KBM-7 (cell line): ENCODE results near the gene PRUNE2.
"Not testable (repeated sequence)": the region's sequence is repeated elsewhere in the genome, so short reads cannot be mapped to it uniquely, and the experiment has no call there.

ENCODE experiments used
- DNase-seq: peaks from one replicate; pipeline ENCODE4 v3.0.0-alpha.2; 2015
- in situ Hi-C: fragments of 300-500 bp; cut with MboI; formaldehyde crosslinking; loops from 2 replicates; pipeline ENCODE4 v1.14.3; 2020; ENCODE audit warnings: low sequenced_read_pairs, low pct_unique_long_range_greater_than_20kb, mixed read lengths

Gene PRUNE2

DNA sequence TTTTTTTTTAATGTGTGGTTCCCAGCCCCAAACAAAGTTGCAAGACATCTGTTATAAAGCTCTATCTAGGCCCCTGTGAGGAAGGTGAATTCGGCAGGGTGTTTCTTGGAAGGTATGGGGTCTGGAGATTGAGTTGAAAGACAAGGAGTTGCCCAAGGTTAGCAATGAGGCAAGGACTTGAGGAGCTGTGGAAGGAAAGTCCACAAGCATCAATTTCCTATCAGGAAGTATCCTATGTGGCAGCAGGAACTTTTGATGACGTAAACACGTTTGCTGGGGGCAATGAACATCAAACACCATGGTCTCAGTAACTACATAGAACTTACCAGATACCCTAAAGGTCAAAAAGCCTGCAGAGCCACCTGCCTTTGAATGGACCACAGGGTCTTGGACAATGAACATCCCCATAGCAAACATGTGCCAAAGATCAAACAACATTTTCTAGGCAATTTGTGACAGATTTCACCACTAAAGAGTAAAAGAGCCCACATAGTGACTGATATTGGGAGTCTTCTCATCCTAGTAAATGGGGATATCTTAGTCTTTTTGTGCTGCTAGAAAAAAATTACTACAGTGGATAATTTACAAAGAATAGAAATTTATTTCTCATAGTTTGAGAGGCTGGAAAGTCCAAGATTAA, 301.9 kb downstream of the PRUNE2 start:
- no peak for DNase-seq
- in situ Hi-C loops = no loop called here

DNA sequence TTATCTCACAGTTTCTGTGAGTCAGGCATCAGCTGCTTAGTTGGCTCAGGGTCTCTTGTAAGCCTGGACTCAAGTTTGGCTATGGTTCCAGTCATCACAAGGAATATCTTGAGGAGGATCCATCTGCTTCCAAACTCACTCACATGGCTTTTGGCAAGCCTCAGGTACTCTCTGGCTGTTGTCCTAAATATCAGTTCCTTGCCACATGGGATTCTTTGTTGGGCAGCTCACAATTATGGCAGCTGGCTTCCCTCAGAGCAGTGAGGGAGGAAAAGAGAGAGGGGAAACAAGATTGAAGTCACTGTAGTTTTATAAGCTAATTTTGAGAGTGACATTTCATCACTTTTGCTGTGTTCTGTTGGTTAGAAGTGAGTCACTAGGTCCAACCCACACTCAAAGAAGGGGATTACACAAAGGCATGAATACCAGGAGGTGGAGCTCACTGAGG, 302.4 kb downstream of the PRUNE2 start:
- DNase-seq = no peak
- in situ Hi-C loops = no loop called here

DNA sequence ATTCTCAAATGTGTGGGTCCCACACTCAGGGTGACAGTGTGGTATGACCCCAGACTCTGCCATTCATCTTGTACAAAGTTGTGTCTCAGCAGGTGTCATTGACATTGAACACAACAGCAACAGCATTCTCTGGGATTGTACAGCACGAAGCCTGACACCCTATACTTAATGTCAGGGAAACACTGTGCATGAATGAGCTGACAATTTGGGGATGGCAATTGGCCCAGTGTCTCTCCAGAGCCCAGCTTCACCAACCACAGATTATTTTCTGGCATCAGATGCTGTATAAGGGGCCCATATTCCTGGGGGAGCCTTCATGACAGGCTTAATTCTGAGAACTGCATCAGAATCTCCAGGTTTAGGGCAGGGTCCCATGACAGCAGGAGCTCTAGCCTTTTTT, 303.7 kb downstream of the PRUNE2 start:
- no peak for DNase-seq
- in situ Hi-C loops = no loop called here

DNA sequence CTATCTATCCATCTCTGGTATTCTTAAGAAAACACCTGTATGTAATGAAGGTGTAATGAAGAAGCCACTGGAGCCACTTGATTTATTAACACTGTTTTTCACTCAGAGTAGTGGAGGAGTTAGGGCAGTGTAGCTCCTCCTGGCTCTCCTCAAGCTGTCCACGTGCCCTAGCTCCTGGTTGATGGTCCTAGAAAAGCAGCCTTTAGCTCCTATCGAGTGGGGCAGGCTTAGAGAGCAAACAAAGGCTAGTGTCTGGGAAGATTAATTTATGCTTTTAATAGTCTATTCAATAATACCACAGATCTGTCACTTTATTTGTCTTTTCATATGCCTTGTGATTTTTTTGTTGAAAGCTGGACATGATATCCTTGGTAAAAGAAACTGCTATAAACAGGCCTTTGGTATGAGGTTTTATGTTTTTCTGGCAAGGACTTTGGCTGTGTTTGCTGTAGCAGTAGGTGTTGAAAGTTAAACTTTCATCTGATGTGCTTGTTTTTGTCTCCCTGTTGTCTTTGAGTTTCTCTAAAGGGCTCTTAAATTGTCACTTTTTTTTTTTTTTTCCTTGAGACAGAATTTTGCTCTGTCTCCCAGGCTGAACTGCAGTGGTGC, 305.8 kb downstream of the PRUNE2 start:
- DNase-seq = no peak
- in situ Hi-C loops = no loop called here

DNA sequence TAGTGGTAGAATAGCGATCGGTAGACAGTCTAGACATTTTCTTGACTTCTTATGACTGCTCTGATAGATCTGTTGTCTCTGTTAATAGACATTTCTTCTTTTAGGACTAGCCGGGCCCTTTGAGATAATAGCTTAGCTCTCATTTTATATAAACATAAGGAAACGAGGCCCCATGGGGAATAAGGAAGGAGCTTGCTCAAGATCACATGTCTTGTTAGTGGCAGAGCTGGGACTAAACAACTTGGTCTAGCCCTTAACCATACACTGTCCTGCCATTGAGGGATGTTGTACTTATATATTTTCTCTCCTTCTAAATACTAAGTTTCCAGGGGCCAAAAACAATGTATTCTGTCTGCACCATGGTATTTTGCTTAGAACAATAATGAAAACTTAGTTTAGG, 306.9 kb downstream of the PRUNE2 start:
- no peak for DNase-seq
- in situ Hi-C loops = loop anchor here (10.0 kb wide), 1 partner anchor 56 kb away; no protein-coding TSS in a partner anchor

DNA sequence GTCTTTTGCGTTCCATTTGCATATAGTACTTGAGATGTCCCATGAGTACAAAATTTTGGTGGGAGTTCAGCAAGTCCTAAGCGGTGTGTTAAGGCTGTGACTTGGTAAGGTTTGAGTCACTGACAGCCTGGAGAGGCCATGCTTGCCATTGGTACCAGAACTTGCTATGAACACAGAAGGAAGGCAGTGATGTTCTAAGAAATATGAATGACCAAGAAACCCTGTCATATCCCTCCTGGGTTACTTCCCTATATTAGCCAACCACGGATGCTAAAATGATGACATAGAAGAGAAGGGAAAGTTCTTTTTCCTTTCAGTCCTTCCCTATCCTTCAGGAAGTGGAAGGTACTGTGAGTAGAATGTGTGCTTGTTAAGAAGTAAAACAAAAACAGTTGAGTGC, 310.3 kb downstream of the PRUNE2 start:
- DNase-seq = peak; percentile 47
- in situ Hi-C loops = loop anchor here (10.0 kb wide), 1 partner anchor 59 kb away; no protein-coding TSS in a partner anchor

DNA sequence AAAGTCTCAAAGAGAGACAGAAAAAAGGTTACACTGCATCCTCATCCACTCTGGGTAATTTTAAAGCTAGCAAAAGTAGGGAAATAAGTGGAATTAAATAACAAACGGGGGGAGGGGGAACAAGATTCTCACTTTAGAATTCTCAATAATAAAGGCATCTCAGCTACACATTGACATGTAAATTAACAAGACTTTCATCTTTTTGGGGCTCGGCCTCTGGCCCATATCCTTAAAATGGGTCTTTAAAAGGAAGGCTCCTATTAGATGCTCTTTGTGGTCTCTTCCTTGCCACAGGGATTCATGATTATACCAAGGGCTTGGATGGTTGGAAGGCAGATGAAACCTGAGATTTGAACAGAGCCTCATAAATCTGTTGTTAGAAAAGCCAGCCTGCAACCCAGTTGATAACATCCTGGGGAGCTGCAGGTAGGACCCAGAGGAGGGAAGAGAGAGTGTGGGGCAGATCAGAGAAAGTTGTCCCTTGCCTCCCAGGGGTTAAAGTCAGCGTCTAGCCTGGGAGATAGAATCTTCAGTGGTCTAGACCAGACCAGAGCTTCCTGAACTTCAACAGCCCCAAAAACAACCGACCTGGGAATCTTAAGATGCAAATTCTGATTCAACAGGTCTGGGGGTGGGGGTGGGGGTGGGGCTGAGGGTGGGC, 311.0 kb downstream of the PRUNE2 start:
- no peak for DNase-seq
- in situ Hi-C loops = loop anchor here (10.0 kb wide), 1 partner anchor 60 kb away; no protein-coding TSS in a partner anchor

DNA sequence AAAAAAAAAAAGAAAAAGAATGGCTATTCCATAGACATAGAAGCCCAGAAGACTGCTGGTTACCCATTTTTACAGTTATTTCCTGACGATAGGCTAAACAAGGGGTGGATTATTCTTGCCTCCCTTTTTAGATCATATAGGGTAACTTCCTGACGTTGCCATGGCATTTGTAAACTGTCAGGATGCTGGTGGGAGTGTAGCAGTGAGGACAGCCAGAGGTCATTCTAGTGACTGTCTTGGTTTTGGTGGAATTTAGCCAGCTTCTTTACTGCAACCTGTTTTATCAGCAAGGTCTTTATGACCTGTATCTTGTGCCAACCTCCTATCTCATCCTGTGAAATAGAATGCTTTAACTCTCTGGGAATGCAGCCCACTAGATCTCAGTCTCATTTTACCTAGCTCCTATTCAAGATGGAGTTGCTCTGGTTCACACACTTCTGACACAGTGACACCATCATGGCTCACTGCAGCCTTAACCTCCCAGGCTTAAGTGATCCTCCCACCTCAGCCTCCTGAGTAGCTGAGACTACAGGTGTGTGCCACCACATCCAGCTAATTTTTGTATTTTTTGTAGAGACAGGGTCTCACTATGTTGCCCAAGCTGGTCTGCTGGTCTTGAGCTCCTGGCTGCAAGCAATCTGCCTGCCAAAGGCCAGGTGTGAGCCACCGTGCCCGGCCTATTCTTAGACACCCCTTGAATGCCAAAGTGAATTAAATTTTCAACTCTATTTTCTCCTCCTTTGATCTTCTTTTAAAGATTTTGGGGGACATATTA, 311.8 kb downstream of the PRUNE2 start:
- in situ Hi-C loops = loop anchor here (10.0 kb wide), 1 partner anchor 61 kb away; no protein-coding TSS in a partner anchor
- not testable (repeated sequence) for DNase-seq

DNA sequence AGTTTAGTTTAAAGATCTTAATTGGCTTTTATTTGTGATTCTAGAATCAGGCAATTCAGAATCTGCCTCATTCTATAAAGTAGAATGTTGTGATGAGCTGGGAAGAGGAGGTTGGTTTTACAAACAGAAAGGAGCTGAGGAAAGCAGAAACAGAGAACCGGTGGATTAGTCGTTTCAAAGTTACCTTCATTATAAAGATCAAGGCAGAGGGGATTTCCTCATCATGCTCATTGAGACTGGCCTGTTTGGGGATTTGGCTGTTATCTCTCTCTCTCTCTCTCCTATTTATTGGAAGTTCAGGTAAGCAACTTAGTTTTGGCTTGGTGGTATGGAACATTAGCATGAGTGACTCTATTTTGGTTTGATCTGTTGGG, 313.0 kb downstream of the PRUNE2 start:
- DNase-seq = no peak
- in situ Hi-C loops = loop anchor here (10.0 kb wide), 1 partner anchor 62 kb away; no protein-coding TSS in a partner anchor

DNA sequence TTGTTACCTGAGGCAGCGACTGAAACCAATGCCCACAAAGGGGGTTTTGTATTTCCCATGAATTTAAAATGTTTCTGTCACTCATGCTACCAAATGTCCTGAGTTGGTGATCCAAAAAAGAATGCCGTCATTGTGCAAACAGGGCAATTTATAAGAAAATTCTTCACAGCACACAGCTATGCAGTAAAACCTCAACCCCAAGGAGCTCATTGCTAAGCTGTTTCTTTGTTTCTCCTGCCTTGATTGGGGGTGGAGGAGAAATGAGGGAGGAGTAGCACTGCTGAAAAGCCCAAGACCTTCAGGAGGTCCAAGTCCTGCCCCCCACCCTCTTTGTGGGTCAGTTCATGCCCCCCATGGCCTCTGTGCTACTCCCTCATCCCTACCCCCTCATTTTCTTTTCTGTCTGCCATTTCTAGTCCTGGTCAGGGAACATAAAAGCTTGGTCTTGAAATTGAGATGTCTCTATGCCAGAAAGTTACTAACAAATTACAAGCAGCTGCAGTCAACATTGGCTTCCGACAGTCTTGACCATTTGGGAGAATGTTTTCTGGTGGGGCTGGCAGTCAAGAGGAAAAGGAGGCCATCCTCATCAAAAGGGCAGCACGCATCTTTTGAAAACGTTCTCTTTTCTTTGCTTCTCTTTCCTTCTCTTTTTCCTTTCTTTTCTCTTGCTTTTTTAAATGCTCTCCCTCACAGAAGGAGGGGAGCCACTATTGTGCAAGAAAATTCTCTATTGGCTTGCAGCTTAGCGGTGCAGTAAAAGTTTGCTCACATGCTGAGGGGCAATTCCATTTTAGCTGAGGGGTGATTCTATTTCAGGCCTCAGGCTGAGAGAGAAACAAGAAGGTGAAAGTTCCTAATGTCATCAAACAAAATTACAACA, 313.6 kb downstream of the PRUNE2 start:
- DNase-seq = peak; percentile 44
- in situ Hi-C loops = loop anchor here (10.0 kb wide), 1 partner anchor 62 kb away; no protein-coding TSS in a partner anchor

DNA sequence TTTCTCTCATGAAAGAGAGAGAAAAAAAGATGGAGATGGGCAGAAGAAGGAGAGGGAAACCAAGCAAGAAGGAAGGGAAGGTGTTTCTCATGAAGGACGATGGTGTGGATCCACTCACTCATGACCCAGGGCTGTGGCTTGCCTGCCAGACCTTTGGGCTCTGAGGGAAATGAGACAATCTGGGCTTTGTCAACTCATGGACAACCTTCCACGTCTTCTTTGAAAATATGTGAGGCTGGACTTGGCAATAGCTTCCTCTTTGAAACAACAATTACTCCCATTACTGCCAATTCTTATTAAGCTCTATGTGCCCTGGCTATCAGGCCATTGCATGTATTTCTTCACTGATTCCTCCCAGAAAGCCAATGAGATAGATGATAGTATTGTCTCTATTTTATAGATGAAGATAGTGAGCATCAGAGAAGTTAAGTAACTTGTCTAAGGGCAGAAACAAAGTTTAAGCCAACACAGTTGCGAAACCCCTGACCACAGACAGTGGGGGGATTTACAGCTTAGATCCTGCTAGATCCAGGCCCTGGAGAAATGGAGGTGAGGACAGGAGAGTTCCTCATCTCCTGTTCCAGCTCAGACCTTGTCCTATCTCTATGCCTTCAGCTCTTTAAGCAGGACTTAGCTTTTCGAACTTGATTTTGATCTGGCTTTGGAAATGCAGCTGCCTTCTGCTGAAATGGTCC, 314.5 kb downstream of the PRUNE2 start:
- peak; percentile 57 for DNase-seq
- in situ Hi-C loops = loop anchor here (10.0 kb wide), 1 partner anchor 63 kb away; no protein-coding TSS in a partner anchor

DNA sequence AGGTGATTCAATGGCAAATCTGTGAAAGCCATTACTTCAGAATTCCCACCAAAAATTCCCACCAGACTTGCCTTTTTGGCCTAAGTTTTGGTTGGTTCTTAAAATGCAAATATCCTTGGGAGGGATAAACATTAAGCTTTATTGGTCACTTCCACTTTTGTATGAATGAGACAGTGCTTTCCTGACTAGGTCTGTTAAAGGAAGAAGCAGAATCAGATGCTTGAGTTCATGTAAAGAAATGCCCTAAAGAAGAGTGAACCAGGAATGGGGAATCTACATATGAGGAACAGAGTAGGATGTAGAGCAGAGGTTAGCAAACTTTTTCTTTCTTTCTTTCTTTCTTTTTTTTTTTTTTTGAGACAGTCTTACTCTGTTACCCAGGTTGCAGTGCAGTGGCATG, 317.6 kb downstream of the PRUNE2 start:
- in situ Hi-C loops = no loop called here
- DNase-seq = no peak

DNA sequence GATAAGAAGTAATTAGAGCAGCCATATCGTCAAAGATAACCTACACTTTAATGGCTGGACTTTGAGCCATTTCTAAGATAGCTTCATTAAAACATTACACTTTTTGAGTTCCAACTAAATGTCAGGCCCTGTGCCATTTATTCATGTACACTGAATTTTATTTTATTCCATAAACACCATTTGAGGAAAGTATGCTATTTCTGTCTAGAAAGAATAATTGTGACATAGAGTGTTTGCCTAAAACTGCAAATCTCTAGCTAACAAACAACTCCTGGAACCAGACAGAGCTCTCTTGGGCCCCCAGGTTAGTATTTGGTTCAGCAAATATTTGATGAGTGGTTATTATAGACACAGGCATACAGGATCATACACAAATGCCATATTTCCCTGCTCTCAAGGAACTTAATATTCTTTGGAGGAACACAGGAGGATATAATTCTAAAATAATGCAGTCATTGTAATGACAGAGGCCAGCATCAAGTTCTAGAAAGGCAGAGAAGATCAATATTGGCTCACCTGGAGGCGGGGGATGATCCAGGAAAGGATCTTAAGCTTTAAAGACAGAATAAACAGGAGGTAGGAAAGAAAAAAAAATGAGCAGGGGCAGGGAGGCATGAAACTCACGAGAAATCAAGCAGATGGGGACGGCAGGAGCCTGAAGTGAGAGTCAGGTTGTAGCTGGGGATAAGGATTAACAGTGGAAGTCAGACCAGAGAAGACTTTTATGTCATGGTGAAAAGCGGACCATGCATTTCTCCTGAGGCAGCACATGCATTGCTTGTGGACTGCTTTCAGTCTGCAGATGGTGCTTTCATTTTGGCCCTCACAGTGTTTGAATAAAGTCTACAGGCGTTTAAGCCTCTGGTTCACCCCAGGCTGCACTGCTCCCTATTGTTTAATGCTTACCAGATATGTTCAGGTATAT, 319.3 kb downstream of the PRUNE2 start:
- DNase-seq = no peak
- in situ Hi-C loops = no loop called here

DNA sequence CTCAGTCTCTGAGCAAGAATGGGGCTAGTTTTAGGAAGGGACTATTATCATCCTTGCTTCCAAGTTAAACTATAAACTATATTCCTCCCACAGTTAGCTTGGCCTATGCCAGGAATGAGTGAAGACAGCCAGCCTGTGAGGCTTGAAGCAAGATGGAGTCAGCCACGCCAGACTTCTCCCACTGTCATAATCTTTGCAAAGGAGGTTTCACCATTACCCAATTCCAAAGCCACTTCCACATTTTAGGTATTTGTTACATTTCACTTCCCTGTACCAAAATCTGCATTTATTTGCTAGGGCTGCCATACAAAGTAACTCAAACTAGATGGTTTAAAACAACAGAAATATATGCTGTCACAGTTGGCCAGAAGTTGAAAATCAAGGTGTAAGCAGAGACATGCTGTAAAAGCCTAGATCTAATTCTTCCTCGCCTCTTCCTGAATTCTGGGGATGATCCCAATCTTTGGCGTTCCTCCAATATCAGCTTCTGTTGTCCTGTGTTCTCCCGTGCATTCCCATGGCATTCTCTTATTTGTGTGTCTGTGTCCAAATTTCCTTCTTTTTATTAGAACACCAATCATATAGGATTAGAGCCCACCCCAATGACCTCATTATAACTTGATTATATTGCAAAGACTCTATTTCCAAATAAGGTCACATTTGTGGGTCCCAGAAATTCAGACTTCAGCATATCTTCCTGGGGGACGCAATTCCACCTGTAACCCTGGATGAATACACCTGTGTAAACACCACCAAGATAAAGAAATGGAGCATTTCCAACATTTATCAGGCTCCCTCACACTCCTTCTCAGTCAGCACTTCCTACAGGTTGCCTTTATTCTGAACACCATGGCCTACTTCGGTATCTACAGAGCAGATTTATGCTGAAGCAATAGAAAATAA, 320.2 kb downstream of the PRUNE2 start:
- in situ Hi-C loops = no loop called here
- no peak for DNase-seq

DNA sequence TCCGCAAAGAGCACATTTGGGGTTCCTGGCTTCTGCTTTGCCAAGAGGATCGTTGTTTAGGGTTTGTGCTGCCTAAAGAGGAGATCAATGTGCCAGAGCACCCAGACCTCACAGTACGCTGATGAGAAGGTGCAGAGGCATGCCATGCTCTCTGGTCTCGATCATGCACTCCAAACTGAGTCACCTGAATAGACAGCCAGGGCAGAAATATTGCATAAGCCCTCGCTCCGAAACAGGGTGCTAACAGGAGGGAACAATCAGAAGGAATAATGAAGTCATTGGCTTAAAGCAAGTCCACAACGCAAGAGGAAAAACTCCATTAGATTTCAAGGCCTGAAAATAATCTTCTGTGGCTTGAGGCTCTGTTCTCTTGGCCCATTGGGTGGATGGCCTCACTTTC, 322.7 kb downstream of the PRUNE2 start:
- DNase-seq = no peak
- in situ Hi-C loops = no loop called here

DNA sequence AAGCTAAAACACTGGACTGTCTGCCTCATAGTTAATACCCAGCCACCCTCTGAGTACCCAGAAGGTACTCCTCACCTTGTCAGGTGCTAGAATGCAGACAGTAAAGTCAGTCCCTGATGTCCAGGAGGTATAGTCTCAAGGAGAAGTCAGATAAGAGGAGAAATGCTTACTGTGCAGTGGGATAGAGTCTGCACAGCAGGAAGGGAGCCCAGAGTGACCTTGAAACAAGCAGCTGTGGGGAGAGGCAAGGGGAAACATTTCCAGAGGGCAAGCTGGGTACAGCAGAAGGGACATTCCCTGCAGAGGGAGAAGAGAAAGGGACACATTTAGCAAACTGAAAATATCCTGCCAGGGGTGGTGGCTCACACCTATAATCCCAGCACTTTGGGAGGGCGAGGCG, 324.2 kb downstream of the PRUNE2 start:
- DNase-seq = no peak

More for the DNA sequence above, 324.2 kb downstream of the PRUNE2 start:
- in situ Hi-C loops = no loop called here
